ENCODE measurements around the gene JPH3. TPM values are rescaled to one million over a fixed set of nuclear protein-coding genes. Genes with fewer than 3 reads are reported as not detected.
"Not testable (repeated sequence)": the region's sequence is repeated elsewhere in the genome, so short reads cannot be mapped to it uniquely, and the experiment has no call there.

The JPH3 gene
- total and polyA plus RNA-seq, 2 experiments from 2014 or later: not detected

DNA sequence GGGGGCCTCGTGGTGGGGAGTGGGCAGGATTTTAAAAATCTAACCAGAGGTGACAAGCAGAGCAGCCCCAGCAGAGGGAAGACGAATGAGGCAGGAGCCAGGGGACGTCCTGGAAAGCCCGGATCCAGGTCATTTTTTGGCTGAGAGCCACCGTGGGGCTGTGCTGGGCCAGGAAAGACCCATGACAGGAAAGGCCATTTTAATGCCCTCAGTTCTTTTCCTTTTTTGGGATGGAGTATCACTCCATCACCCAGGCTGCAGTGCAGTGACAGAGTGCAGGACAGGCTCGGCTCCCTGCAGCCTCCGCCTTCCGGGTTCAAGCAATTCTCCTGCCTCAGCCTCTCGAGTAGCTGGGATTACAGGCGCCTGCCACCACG, 30.5 kb upstream of the JPH3 start:
- H3F3A ChIP-seq (ENCODE audit: insufficient read depth): 0 out of 2 replicates have a peak, but pooled peaks cover 4% of the 10 kb centered on the region
- H3K9me2 ChIP-seq (ENCODE audit: insufficient read depth): no peaks in the 10 kb centered on the region
- no peaks in the 10 kb centered on the region for H3K36me3 ChIP-seq (ENCODE audit: low read depth)
- in situ Hi-C loops (cut with MboI): no loop called here
- H3K27me3 ChIP-seq (replicated peaks; ENCODE audit: insufficient read depth): no peaks in the 10 kb centered on the region
- H3K4me2 ChIP-seq (ENCODE audit: unreplicated experiment): no peak overlapping the region
- H3K79me2 ChIP-seq (ENCODE audit: insufficient read depth): no peaks in the 10 kb centered on the region
- TF ChIP-seq EZH2 (IDR thresholded peaks at IDR 0.05; ENCODE audit: insufficient read depth, poor library complexity, severe bottlenecking) (no peak), EZH2phosphoT487 (IDR thresholded peaks at IDR 0.05; ENCODE audit: insufficient read depth, low read depth) (no peak)
- no peak overlapping the region for H3K27ac ChIP-seq
- H3K9ac ChIP-seq: no peak overlapping the region
- H3K4me3 ChIP-seq: no peak overlapping the region
- no peak for DNase-seq
- H2AFZ ChIP-seq: no peak overlapping the region
- H3K9me3 ChIP-seq (ENCODE audit: low read depth): no peaks in the 10 kb centered on the region
- 74% methylated on average over 11 of the region's 11 CpGs for WGBS, 2 experiments (ENCODE audit: low coverage in 1 of 2, low lambda C conversion rate in 2 of 2, missing lambda C conversion rate in 2 of 2)
- H4K20me1 ChIP-seq (ENCODE audit: insufficient read depth): no peaks in the 10 kb centered on the region
- no peaks in the 10 kb centered on the region for H3K4me1 ChIP-seq (ENCODE audit: insufficient read depth)

DNA sequence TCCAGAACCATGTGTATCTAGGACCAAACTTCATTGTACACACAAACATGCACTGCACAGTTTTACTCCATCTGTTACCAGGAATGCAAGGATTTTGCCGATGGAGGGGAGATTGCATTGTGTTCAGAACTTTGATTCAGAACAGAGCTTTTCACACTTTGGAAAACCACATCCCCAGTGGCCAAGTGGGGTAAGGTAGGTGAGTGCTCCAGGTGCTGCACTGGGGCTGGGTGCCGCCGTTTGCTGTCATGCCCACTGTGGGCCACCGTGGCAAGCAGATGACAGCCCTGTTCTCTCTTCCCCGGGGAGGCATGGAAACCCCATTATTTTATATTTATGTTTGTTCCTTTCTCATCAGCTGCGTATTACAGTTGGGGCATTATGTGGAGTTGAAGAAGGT, 29.3 kb upstream of the JPH3 start:
- Histone ChIP-seq H2AFZ (no peak overlapping the region), H3K4me1 (ENCODE audit: insufficient read depth) (no peaks in the 10 kb centered on the region), H3K79me2 (ENCODE audit: insufficient read depth) (no peaks in the 10 kb centered on the region), H3K9ac (no peak overlapping the region), H3K36me3 (ENCODE audit: low read depth) (no peaks in the 10 kb centered on the region), H3K27me3 (replicated peaks; ENCODE audit: insufficient read depth) (no peaks in the 10 kb centered on the region), H3K4me3 (no peak overlapping the region), H3K27ac (no peak overlapping the region), H3K9me3 (ENCODE audit: low read depth) (no peaks in the 10 kb centered on the region), H3F3A (ENCODE audit: insufficient read depth) (0 out of 2 replicates have a peak, but pooled peaks cover 4% of the 10 kb centered on the region), H3K9me2 (ENCODE audit: insufficient read depth) (no peaks in the 10 kb centered on the region), H4K20me1 (ENCODE audit: insufficient read depth) (no peaks in the 10 kb centered on the region), H3K4me2 (ENCODE audit: unreplicated experiment) (no peak overlapping the region)
- 90 to 96% methylated on average over 5 to 6 of the region's 6 CpGs for WGBS, 2 experiments (ENCODE audit: low coverage in 1 of 2, low lambda C conversion rate in 2 of 2, missing lambda C conversion rate in 2 of 2)
- no peak for DNase-seq
- TF ChIP-seq EZH2phosphoT487 (IDR thresholded peaks at IDR 0.05; ENCODE audit: insufficient read depth, low read depth) (no peak), EZH2 (IDR thresholded peaks at IDR 0.05; ENCODE audit: insufficient read depth, poor library complexity, severe bottlenecking) (no peak)
- in situ Hi-C loops (cut with MboI): no loop called here

DNA sequence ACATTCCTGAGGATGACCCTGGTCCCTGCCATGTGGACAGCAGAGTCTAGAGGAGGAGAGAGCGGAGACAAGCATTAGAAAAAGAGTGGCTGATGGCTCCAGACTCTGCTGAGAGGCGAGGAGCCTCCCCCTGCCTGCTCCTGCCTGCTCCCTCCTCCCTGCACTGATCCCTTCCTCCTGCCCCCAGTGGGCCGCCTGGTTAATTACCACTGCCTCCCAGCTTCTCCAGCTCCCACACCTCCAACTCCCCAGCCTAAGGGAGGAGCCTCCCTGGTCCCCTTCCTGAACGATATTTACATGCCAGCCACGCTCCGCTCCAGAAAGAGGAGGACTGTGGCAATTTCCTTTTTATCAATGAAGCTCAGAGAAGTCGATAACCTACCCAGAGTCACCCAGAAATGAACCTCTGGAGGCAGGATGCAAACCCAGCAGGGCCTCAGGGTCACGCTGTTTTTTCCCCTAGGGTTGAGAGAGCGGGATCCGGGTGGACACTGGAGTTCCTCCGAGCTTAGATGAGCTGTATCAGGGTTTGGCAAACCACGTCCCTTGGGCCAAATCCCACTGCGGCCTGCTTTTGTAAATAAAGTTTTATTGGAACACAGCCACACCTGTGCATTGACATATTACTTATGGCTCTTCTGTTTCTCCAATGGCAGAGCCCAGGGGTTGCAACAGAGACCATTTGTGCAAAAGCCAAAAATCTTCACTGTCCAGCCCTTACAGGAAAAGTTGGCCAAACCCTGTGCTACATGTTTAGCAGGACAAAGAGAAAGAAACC, 27.1 kb upstream of the JPH3 start:
- Histone ChIP-seq H3K27ac (no peak overlapping the region), H3K4me3 (no peak overlapping the region), H3K9me2 (ENCODE audit: insufficient read depth) (no peaks in the 10 kb centered on the region), H3K9me3 (ENCODE audit: low read depth) (no peaks in the 10 kb centered on the region), H3K27me3 (replicated peaks; ENCODE audit: insufficient read depth) (no peaks in the 10 kb centered on the region), H3K79me2 (ENCODE audit: insufficient read depth) (no peaks in the 10 kb centered on the region), H3K9ac (no peak overlapping the region), H4K20me1 (ENCODE audit: insufficient read depth) (no peaks in the 10 kb centered on the region), H3K4me2 (ENCODE audit: unreplicated experiment) (no peak overlapping the region), H3F3A (ENCODE audit: insufficient read depth) (no peaks in the 10 kb centered on the region), H2AFZ (no peak overlapping the region), H3K36me3 (ENCODE audit: low read depth) (no peaks in the 10 kb centered on the region), H3K4me1 (ENCODE audit: insufficient read depth) (no peaks in the 10 kb centered on the region)
- TF ChIP-seq EZH2phosphoT487 (IDR thresholded peaks at IDR 0.05; ENCODE audit: insufficient read depth, low read depth) (no peak), EZH2 (IDR thresholded peaks at IDR 0.05; ENCODE audit: insufficient read depth, poor library complexity, severe bottlenecking) (no peak)
- 70 to 74% methylated on average over 13 of the region's 13 CpGs for WGBS, 2 experiments (ENCODE audit: low coverage in 1 of 2, low lambda C conversion rate in 2 of 2, missing lambda C conversion rate in 2 of 2)
- DNase-seq: no peak
- in situ Hi-C loops (cut with MboI): no loop called here

DNA sequence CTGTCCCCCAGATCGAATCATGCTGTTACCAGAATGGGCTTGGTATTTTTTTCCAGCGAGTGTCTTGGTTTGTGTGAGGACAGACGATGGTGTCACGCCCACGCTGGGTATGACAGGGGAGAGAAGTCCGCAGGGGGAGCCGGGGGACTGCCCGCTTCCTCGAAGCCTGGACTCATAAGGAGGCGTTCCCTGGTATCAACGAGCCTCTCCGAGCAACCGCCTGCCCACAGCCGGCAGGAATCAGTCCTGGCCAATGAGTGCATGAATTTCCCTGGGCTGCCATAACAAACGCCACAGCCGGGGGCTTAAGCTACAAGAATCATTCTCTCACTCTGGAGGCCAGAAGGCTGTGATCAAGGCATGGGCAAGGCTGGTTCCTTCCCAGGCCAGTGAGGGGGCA, 26.1 kb upstream of the JPH3 start:
- H3K27ac ChIP-seq: no peak overlapping the region
- H2AFZ ChIP-seq: no peak overlapping the region
- no peaks in the 10 kb centered on the region for H3K9me2 ChIP-seq (ENCODE audit: insufficient read depth)
- in situ Hi-C loops (cut with MboI): no loop called here
- DNase-seq: no peak
- peaks cover 4% of the 10 kb centered on the region for H3K4me1 ChIP-seq (ENCODE audit: insufficient read depth)
- no peak overlapping the region for H3K4me3 ChIP-seq
- H4K20me1 ChIP-seq (ENCODE audit: insufficient read depth): no peaks in the 10 kb centered on the region
- no peak overlapping the region for H3K4me2 ChIP-seq (ENCODE audit: unreplicated experiment)
- H3K79me2 ChIP-seq (ENCODE audit: insufficient read depth): no peaks in the 10 kb centered on the region
- TF ChIP-seq EZH2 (IDR thresholded peaks at IDR 0.05; ENCODE audit: insufficient read depth, poor library complexity, severe bottlenecking): no peak
- no peak for TF ChIP-seq EZH2phosphoT487 (IDR thresholded peaks at IDR 0.05; ENCODE audit: insufficient read depth, low read depth)
- no peak overlapping the region for H3K9ac ChIP-seq
- no peaks in the 10 kb centered on the region for H3K36me3 ChIP-seq (ENCODE audit: low read depth)
- H3K27me3 ChIP-seq (replicated peaks; ENCODE audit: insufficient read depth): no peaks in the 10 kb centered on the region
- H3K9me3 ChIP-seq (ENCODE audit: low read depth): no peaks in the 10 kb centered on the region
- WGBS, 2 experiments (ENCODE audit: low coverage in 1 of 2, low lambda C conversion rate in 2 of 2, missing lambda C conversion rate in 2 of 2): 83 to 87% methylated on average over 15 to 16 of the region's 16 CpGs
- peaks cover 3% of the 10 kb centered on the region for H3F3A ChIP-seq (ENCODE audit: insufficient read depth)

DNA sequence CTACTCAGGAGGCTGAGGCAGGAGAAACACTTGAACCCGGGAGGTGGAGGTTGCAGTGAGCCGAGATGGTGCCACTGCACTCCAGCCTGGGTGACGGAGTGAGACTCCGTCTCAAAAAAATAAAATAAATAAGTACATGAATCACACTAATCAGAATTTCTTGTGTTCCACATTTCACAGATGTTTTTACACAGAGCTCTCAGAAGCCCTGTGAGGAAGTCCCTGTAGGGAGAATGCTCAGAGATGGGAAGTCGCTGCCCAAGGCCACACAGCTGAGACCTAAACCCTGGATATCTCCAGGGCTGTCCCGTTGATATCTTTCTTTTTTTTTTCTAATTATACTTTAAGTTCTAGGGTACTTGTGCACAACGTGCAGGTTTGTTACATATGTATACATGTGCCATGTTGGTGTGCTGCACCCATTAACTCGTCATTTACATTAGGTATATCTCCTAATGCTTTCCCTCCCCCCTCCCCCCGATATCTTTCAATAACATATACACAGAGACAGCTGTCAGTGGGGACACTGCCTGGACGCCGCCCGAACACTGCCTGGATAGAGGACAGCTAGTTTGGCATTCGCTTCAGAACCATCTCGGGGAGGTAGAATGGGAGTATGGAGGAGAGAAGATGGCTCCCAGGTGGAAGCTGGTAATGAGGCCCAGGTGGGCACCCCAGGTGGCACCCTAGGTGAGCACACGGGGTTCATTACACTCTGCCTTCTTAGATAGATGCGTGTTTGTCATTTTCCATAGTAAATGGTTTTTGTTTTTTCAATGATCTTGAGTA, 24.0 kb upstream of the JPH3 start:
- in situ Hi-C loops (cut with MboI); H3K9me3 ChIP-seq (ENCODE audit: low read depth); H3K36me3 ChIP-seq (ENCODE audit: low read depth); H3K9ac ChIP-seq; H3K27me3 ChIP-seq (replicated peaks; ENCODE audit: insufficient read depth); H3K79me2 ChIP-seq (ENCODE audit: insufficient read depth); H3K4me3 ChIP-seq; H3K27ac ChIP-seq; DNase-seq; H2AFZ ChIP-seq; H4K20me1 ChIP-seq (ENCODE audit: insufficient read depth); H3K9me2 ChIP-seq (ENCODE audit: insufficient read depth); H3K4me2 ChIP-seq (ENCODE audit: unreplicated experiment): not testable (repeated sequence)
- WGBS, 2 experiments (ENCODE audit: low coverage in 1 of 2, low lambda C conversion rate in 2 of 2, missing lambda C conversion rate in 2 of 2): 76 to 78% methylated on average over 15 to 16 of the region's 16 CpGs
- H3F3A ChIP-seq (ENCODE audit: insufficient read depth): peaks cover 17% of the 10 kb centered on the region
- peaks cover 23% of the 10 kb centered on the region for H3K4me1 ChIP-seq (ENCODE audit: insufficient read depth)
